ENCODE measurements around the gene HMOX2. TPM values are rescaled to one million over a fixed set of nuclear protein-coding genes. Genes with fewer than 3 reads are reported as not detected.

The HMOX2 gene, protein sequence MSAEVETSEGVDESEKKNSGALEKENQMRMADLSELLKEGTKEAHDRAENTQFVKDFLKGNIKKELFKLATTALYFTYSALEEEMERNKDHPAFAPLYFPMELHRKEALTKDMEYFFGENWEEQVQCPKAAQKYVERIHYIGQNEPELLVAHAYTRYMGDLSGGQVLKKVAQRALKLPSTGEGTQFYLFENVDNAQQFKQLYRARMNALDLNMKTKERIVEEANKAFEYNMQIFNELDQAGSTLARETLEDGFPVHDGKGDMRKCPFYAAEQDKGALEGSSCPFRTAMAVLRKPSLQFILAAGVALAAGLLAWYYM
- 56.4 TPM for total RNA-seq
- 116 TPM for polyA plus RNA-seq (ENCODE audit: insufficient read depth, low read depth, low replicate concordance)
- long read RNA-seq, donor 1, transcript HMOX2-208 (6 exons, 2,147 nt): major isoform, 8 of 18 reads
- long read RNA-seq, donor 1, partial matches to known transcripts: 6 of 18 reads
- long read RNA-seq, donor 1, other reads (novel, unspliced or antisense): 0 of 18 reads
- long read RNA-seq, donor 2, transcript HMOX2-208 (6 exons, 2,147 nt): major isoform, 16 of 17 reads
- long read RNA-seq, donor 2, partial matches to known transcripts: 0 of 17 reads
- long read RNA-seq, donor 2, other reads (novel, unspliced or antisense): 0 of 17 reads
- long read RNA-seq, donor 3, transcript HMOX2-208 (6 exons, 2,147 nt): major isoform, 12 of 19 reads
- long read RNA-seq, donor 3, partial matches to known transcripts: 7 of 19 reads
- long read RNA-seq, donor 3, other reads (novel, unspliced or antisense): 0 of 19 reads
- long read RNA-seq, donor 4, transcript HMOX2-208 (6 exons, 2,147 nt): major isoform, 10 of 22 reads
- long read RNA-seq, donor 4, partial matches to known transcripts: 7 of 22 reads
- long read RNA-seq, donor 4, other reads (novel, unspliced or antisense): 0 of 22 reads
- long read RNA-seq, donor 5, partial matches to known transcripts: 0 of 2 reads
- long read RNA-seq, donor 5, other reads (novel, unspliced or antisense): 0 of 2 reads
- long read RNA-seq, donor 6, transcript HMOX2-208 (6 exons, 2,147 nt): major isoform, 24 of 44 reads
- long read RNA-seq, donor 6, partial matches to known transcripts: 20 of 44 reads
- long read RNA-seq, donor 6, other reads (novel, unspliced or antisense): 0 of 44 reads
- long read RNA-seq, donor 7, transcript HMOX2-208 (6 exons, 2,147 nt): major isoform, 46 of 57 reads
- long read RNA-seq, donor 7, partial matches to known transcripts: 3 of 57 reads
- long read RNA-seq, donor 7, other reads (novel, unspliced or antisense): 5 of 57 reads
- long read RNA-seq, donor 8, transcript HMOX2-208 (6 exons, 2,147 nt): major isoform, 10 of 18 reads
- long read RNA-seq, donor 8, partial matches to known transcripts: 6 of 18 reads
- long read RNA-seq, donor 8, other reads (novel, unspliced or antisense): 0 of 18 reads
- long read RNA-seq, donor 9, transcript HMOX2-208 (6 exons, 2,147 nt): major isoform, 10 of 11 reads
- long read RNA-seq, donor 9, partial matches to known transcripts: 0 of 11 reads
- long read RNA-seq, donor 9, other reads (novel, unspliced or antisense): 0 of 11 reads
- long read RNA-seq, donor 10, transcript HMOX2-208 (6 exons, 2,147 nt): major isoform, 7 of 12 reads
- long read RNA-seq, donor 10, partial matches to known transcripts: 5 of 12 reads
- long read RNA-seq, donor 10, other reads (novel, unspliced or antisense): 0 of 12 reads

DNA sequence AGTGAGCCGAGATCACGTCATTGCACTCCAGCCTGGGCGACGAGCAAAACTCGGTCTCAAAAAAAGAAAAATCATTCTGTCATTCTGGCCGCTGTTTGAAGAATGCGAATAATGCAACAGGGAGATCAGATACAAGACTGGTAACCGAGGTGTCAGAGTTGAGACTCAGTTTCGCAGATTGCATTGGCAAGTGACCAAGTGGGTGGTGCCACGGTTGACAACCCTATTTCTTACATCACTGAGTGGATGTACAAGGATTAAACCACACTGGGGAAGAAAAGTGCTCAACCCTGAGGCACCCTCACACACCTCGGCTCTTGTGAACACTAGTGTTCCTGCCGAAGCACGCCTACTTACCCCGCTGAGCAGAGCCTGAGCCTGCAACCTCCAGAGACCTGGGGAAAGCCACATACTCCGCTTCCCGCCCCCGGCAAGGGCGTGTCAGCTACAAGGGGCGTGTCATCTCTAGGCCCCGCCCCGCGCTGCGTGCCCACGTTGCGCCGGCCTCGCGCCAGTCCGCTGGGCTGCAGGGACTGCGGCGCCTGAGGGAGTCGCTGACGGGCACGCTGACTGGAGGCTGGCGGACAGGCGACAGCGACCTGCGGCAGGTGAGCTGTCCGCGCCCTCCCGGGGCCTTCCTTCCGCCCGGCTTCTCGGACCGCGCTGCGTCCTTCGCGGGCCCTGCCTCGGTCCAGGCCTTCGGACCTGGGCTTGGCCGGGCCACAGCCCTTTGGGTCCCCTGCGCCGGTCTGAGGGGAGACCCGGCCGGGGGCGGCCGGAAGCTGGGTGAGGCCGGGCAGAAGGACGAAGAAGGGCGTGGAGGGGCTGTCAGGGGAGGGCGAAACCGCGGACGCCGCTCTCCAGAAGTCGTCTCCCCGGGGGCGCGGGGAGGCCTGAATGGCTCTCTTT, at the start of gene HMOX2:
HMOX2 (plus strand) TSS at position 519 of the 909 bp plus-strand sequence. CDS start 29,127 bp downstream, outside the sequence.
- Histone ChIP-seq H3K9me3 (ENCODE audit: control insufficient read depth in 2 of 3, insufficient read depth in 1 of 3, low read length in 3 of 3) (no peaks in the 10 kb centered on the region), H3K9ac (ENCODE audit: low read length in 3 of 3) (peak within 1 kb of the TSS; percentile 27 to 84 (median 83)), H3K4me3 (ENCODE audit: low read length in 3 of 3) (peak within 1 kb of the TSS; percentile 69 to 83 (median 77)), H3K36me3 (ENCODE audit: control insufficient read depth in 2 of 3, insufficient read depth in 3 of 3, low read length in 3 of 3) (no peaks in the 10 kb centered on the region), H3K27me3 (ENCODE audit: control insufficient read depth, insufficient read depth, low read length) (no peaks in the 10 kb centered on the region), H3K27ac (ENCODE audit: low read depth in 2 of 2, low read length in 2 of 2) (peak within 1 kb of the TSS; percentile 81 to 89), H3K4me1 (ENCODE audit: control insufficient read depth in 2 of 3, insufficient read depth in 2 of 3, low read depth in 1 of 3, low read length in 3 of 3) (peaks cover 0 to 3% (median 3%) of the 10 kb centered on the region in 3 donors)
- DNase-seq (peak; percentile 93 to 97 (median 95)), FAIRE-seq (no peak)
- intact Hi-C loops (cut with DNase I): no loop called here
- TF ChIP-seq, protein P1, sequence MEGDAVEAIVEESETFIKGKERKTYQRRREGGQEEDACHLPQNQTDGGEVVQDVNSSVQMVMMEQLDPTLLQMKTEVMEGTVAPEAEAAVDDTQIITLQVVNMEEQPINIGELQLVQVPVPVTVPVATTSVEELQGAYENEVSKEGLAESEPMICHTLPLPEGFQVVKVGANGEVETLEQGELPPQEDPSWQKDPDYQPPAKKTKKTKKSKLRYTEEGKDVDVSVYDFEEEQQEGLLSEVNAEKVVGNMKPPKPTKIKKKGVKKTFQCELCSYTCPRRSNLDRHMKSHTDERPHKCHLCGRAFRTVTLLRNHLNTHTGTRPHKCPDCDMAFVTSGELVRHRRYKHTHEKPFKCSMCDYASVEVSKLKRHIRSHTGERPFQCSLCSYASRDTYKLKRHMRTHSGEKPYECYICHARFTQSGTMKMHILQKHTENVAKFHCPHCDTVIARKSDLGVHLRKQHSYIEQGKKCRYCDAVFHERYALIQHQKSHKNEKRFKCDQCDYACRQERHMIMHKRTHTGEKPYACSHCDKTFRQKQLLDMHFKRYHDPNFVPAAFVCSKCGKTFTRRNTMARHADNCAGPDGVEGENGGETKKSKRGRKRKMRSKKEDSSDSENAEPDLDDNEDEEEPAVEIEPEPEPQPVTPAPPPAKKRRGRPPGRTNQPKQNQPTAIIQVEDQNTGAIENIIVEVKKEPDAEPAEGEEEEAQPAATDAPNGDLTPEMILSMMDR (IDR thresholded peaks at IDR 0.05; ENCODE audit: borderline replicate concordance, extremely low read depth, insufficient read depth): peak; percentile 36

- intact Hi-C loops (cut with DNase I): no loop called here
- H3K9me3 ChIP-seq (ENCODE audit: control insufficient read depth in 2 of 3, insufficient read depth in 1 of 3, low read length in 3 of 3): no peaks in the 10 kb centered on the region
- H3K36me3 ChIP-seq (ENCODE audit: control insufficient read depth in 2 of 3, insufficient read depth in 3 of 3, low read length in 3 of 3): no peaks in the 10 kb centered on the region
- no peaks in the 10 kb centered on the region for H3K27me3 ChIP-seq (ENCODE audit: control insufficient read depth, insufficient read depth, low read length)
- no peak overlapping the region for H3K27ac ChIP-seq (ENCODE audit: low read depth in 2 of 2, low read length in 2 of 2)
- peak overlapping the region in 2 of 3 donors; percentile 98 to 100 for H3K9ac ChIP-seq (ENCODE audit: low read length in 3 of 3)
- TF ChIP-seq, protein P1 (IDR thresholded peaks at IDR 0.05; ENCODE audit: borderline replicate concordance, extremely low read depth, insufficient read depth): no peak
- FAIRE-seq (no peak), DNase-seq (no peak)
- H3K4me3 ChIP-seq (ENCODE audit: low read length in 3 of 3): peak overlapping the region; percentile 99 to 100 (median 99)
- H3K4me1 ChIP-seq (ENCODE audit: control insufficient read depth in 2 of 3, insufficient read depth in 2 of 3, low read depth in 1 of 3, low read length in 3 of 3): peaks cover 7 to 13% (median 12%) of the 10 kb centered on the region in 3 donors
These were observed 49.4 kb upstream of the HMOX2 start for GRCh38 chr16:4426722-4427372.

Data from kidney (tissue), 22 donors.